NOMO-1 treated with DMSO at 0.1 percent for 48 hours (cell line): ENCODE measurements around the gene MLYCD.

ENCODE experiments used
- DNase-seq: peaks from one replicate; lab custom pipeline; 2025; ENCODE audit not compliant: unreplicated experiment; lab: John Stamatoyannopoulos, UW

MLYCD gene

DNA sequence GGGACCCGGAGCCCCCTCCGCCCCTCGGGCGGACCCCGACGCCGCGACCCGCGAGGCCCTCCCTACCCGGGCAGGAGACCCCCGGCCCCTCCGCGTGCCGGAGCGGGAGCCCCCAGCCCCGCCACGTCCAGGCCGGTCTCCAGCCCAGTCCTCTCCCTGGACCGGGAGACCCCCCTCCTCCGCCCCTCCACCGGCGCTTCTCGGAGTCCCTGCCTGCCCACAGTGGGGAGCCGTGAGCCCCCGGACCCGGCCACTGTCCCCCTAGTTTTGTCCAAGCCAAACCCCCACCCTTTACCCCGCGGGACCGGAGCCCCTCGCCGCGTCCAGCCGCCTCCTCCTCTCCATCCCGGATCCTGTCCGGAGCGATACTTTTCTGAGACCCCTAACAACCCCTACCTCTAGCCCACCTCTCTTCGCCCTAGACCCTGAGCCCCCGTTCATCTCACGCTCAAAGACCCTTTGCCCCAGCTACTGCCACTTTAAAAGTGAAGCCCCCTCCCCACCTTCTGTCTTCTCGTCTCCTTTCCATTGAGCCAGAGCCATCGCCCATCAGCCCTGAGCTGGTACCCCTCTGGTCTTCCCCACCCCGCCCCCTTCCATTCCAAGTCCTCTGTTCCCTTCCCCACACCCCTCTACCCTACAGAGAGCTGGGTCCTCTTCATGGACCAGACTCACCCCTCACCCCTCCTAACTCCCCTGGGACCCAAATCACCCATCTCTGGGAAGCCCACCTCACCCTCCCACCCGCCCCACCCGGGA is 70.2 kb downstream of the MLYCD start:
- no peak for DNase-seq

DNA sequence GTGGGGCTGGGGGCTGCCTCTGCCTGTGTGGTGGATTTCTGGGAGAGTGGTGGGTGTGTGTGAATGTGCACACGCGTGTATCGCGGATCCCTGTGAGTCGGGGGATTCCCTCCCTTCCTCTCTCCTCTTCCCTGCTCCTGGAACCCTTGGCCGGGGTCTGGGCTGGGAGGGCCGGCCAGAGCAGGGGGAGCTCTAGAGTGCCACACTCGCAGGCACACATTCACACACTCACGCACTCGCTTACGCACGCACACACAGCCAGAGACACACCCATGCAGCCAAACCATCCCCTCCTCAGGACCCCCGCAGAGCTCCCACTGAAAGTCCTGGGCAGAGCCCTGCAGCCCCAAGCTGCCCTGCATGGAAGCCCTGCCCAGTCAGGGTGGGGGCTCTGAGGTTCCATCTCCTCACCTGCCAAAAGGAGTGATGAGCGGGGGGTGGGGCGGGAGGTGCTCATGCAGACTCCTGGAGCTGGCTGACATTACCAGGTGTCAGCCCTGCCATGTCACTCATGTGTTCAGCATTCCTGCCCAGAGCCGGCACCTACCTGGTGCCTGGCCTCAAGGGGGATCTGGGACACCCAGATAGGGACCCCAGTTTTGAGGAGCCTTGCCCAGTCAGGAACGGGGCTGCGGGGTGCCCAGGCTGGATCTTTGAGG is 71.0 kb downstream of the MLYCD start:
- no peak for DNase-seq

DNA sequence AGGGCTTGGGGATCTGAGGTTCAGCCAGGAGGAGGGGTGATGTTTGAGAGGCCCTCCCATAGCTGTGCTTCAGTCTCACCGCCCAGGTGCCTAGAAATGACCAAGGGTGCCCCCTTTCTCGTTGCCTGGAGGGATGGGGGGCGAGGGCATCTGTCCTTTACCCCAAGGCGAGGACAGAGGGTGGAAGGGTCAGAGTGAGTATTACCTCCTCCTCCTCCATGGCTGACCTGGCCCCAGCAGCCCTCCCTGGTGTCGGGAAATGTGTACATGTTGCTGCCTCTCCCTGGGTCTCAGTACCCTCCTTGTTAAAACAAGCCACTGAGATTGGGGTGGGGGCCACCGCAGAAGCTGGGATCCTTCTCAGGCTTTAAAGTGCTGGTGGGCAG is 71.5 kb downstream of the MLYCD start:
- DNase-seq = no peak

DNA sequence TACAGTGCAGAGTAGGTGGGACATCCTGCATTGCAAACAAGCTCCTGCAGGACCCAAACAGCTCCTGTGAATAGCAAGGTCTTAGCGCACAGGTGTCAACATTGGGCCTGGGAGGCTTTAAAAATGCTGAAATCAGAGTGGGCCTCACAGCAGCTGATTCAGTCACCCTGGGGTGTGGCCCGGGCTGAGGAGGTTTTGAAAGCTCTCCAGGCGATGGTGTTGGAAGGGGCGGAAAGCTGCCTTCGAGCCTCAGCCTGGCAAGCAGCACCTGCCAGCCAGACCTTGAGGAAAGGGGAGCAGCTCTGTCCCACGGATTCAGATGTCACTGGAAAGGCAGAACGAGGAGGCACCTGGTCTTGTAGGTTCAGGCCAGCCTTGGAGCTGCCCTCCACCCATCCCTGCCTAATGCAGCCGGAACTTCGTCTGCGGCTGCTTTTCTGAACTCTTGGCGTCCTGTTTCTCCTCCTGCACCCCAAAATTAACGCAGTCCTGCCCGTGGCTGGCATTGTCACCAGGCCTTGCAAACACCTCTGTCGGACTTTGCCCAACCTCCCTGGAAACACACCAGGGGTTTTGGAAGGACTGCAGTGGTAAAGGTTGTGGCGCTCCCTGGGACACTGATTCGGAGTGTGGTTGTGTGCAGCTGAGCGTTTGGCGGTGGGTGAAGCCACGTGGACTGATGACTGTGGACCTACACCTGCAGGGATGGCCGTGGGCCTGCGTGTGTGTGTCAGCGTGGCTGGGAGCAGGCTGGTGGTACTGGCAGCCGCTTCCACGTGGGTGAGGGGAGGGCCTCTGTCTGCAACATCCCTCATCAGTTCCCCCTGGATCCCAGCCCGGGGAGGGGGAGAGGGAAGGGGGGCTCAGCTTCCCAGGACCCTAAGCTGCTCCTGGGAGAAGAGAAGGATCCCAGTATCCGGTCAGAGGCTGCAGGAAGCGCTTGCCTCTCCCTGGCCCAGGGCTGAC is 72.5 kb downstream of the MLYCD start:
- DNase-seq = no peak

DNA sequence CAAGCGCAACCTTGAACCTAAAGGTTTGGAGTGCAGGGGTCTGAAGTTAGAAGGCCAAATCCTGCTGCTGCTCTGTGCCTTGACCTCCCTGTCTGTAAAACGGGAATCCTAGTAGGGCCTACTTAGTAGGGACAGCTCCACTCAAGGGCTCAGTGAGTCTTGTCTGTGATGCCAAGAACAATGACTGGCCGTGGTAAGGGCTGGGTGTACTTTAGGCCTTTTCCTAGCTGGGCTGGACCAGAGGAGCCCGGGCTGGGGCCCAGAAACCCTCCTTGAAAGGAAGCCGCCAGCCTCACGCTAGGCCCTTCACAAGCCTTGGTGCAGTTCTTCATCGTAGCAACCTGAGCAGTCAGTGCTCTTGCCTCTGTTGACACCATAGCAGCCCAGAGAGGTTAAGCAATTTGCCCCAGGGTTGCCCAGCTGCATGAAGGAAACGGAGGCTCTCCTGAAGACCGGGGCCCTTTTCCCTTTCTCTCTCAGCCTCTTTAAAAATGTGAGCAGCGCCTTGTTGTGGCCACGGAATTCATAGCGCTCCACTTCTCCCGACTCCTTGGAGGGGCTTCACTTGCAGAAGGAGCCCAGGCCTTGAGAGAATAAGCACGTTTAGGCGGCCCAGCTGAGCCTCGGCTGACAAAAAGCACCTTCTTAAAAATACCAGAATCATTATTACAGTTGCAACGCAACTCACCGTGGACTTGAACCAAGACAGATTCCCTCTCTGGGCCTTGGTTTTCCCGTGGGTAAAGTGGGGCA is 73.5 kb downstream of the MLYCD start:
- no peak for DNase-seq

DNA sequence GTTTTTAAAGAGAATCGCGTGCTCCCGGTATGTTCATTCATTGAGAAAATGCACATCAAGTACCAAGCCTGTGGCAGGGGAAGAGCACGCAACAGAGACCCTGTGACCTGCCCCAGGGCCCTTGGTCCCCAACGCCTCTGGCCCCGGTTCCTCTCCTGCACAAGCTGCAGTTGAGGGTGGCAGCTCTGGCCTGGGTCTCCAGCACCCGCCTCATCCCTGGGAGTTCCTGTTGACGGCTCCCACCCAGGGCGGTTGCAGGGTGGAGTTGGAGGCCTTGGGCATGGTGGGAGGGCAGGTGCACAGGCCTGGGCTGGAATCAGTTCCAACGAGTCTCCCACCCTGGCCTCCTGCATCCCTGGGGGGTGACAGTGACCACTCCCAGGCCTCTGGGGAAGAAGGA is 74.2 kb downstream of the MLYCD start:
- no peak for DNase-seq

DNA sequence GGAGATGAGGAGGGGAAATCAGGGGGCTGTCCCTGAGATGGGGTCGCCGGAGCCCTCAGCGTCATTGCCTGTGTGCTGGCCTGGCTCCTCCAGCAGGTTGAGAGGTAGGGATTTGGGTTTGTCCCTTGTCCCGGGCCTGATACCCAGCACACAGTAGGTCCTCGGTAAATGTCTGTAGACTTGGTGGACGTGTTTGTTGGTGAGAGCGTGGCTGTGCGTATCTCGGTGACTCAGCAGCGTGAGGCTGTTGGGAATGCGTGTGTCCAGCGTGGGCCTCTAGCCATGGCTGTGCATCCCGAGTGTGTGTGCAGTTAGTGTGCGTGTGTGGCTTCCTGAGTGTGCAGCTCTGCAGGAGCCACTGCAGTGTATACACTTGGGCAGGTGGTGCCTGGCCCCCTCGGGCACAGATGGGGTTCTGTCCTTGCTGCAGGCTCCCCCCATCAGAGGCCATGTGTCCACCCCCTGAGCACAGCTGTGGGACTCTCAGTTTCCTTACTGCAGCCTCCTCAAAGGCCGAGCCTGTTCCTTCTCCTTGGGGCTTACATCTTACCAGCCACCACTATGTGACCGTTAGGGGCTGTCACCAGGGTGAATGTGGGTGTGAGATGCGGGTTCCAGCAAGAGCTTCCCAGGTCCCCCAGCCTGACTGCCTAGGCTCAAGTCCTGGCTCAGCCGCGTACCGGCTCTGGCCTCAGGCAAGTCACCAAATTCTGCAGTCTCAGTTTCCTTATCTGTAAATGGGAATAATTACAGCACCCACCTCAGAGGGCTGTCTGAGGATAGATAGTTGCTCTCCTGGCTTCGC is 74.9 kb downstream of the MLYCD start:
- DNase-seq = no peak

DNA sequence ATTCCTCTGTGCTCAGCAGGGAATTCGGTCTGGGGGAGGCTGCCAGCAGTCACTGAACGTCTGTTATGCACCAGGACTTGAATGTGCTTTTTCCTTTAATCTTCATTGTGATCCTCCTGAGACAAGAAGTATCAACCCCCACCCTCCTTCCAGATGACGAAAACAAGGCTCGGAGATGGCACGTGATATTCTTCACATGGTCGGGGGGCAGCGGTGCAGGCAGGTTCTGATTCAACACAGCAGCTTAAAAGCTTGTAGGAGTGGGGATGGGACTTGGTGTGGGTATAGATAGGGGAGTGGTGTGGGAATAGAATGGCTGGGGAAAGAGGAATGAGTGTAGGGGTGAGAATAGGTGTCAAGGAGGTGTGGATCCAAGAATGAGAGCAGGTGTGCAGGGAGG is 75.6 kb downstream of the MLYCD start:
- no peak for DNase-seq

DNA sequence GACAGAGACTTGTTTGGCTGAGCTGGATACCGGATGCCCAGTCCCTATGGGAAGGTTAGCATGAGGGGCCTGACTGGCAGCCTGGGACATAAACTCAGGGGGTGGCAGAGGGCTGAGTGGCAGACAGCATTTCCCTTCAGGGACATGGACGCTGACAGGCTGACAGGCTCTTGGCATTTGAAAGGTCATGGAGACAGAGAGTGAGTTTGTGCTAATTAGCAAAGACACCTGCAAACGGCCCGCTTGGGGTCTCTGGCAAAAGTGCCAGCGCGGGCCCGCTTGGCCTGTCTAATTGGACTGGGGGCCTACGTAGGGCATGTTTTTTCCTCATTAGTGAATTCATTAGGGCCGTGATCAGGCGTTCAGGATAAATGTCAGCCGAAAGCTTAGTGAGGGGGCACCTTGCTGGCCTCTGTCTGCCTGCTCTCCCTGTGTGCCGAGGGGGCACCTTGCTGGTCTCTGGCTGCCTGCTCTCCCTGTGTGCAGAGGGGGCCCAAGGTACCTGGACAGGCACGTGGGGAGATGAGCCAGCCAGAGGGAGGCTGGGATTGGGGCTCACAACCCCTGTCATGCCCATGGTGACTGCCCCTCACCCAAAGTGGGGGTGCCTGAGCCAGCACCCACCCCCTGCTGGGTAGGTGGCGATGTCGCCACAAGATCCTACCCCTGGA is 76.8 kb downstream of the MLYCD start:
- no peak for DNase-seq
